Endodermal cell (in vitro differentiated cells): ENCODE data around the gene IL10RB. TPM values are rescaled to one million over a fixed set of nuclear protein-coding genes. Genes with fewer than 3 reads are reported as not detected.

Experiments
- DNase-seq: peaks from one replicate; pipeline ENCODE4 v3.0.0-alpha.2; 2017
- H3K27ac ChIP-seq: 2 replicates; pipeline ENCODE4 v1.5.1; 2013; ENCODE audit warnings: mild to moderate bottlenecking, low read depth, low read length, moderate library complexity
- H3K27me3 ChIP-seq: 2 replicates; pipeline ENCODE4 v1.6.1; 2013; ENCODE audit warnings: mild to moderate bottlenecking, low read length, moderate library complexity; ENCODE audit not compliant: insufficient read depth, control insufficient read depth, poor library complexity, severe bottlenecking
- H3K36me3 ChIP-seq: 2 replicates; pipeline ENCODE4 v1.7.0; 2013; ENCODE audit warnings: mild to moderate bottlenecking, low read length, moderate library complexity; ENCODE audit not compliant: control insufficient read depth, insufficient read depth
- H3K4me1 ChIP-seq: one replicate; pipeline ENCODE4 v1.7.0; 2013; ENCODE audit warnings: low read length; ENCODE audit not compliant: control insufficient read depth, insufficient read depth
- H3K4me3 ChIP-seq: 2 replicates; pipeline ENCODE4 v1.5.1; 2013; ENCODE audit warnings: mild to moderate bottlenecking, low read length, moderate library complexity
- H3K9ac ChIP-seq: 2 replicates; pipeline ENCODE4 v1.6.1; 2013; ENCODE audit warnings: mild to moderate bottlenecking, low read length, moderate library complexity; ENCODE audit not compliant: poor library complexity, severe bottlenecking; ENCODE audit errors: extremely low read depth
- H3K9me3 ChIP-seq: 2 replicates; pipeline ENCODE4 v1.6.1; 2013; ENCODE audit warnings: mild to moderate bottlenecking, low read length, moderate library complexity; ENCODE audit not compliant: control insufficient read depth
- H3K27ac Mint-ChIP-seq: 2 replicates; pipeline ENCODE4 v1.8.0; 2020; ENCODE audit warnings: mixed read lengths
- H3K27me3 Mint-ChIP-seq: 2 replicates; pipeline ENCODE4 v1.8.0; 2021; ENCODE audit warnings: mild to moderate bottlenecking, mixed read lengths; ENCODE audit not compliant: insufficient read depth
- H3K36me3 Mint-ChIP-seq: 2 replicates; pipeline ENCODE4 v1.8.0; 2020; ENCODE audit warnings: low read depth, mixed read lengths
- H3K4me1 Mint-ChIP-seq: 2 replicates; pipeline ENCODE4 v1.8.0; 2020; ENCODE audit warnings: mixed read lengths
- H3K4me3 Mint-ChIP-seq: 2 replicates; pipeline ENCODE4 v1.8.0; 2020; ENCODE audit warnings: mild to moderate bottlenecking, moderate library complexity, mixed read lengths
- H3K9me3 Mint-ChIP-seq: 2 replicates; pipeline ENCODE4 v1.8.0; 2020; ENCODE audit warnings: mild to moderate bottlenecking, mixed read lengths
- CTCF ChIP-seq: fragments of 200-600 bp; sonication (generic); conservative IDR thresholded peaks from 2 replicates; pipeline ENCODE4 v1.5.0; 2021; ENCODE audit warnings: antibody characterized with exemption, mild to moderate bottlenecking
- WGBS, 2 experiments: methylation state at CpG; one replicate each; pipeline versions ENCODE4 v1.1.5 to v1.1.7; 2013; ENCODE audit warnings: missing lambda C conversion rate in 2 of 2, mixed read lengths in 1 of 2; ENCODE audit not compliant: insufficient coverage in 1 of 2, insufficient read length in 1 of 2; 5-methylcytosine and 5-hydroxymethylcytosine counted together
- total RNA-seq, 2 donors: library from RNA; stranded (reverse); fragmentation: NEBNext Ultra II Directional in 1 of 2; extraction: Animal tissue kit (Norgen Biotek cat#: 25700) in 1 of 2; gene quantifications; 2 replicates in 1 of 2; 3 replicates in 1 of 2; pipeline ENCODE4 v1.2.1, GENCODE V29; 2021

Gene IL10RB
- total RNA-seq, 2 donors from 2014 or later, result 4.1 to 5.3 TPM

- H3K4me3 Mint-ChIP-seq, result no peak overlapping the region
- Histone ChIP-seq H3K9ac (no peak overlapping the region), H3K4me3 (no peak overlapping the region), H3K36me3 (no peaks in the 10 kb centered on the region), H3K27ac (no peak overlapping the region), H3K27me3 (no peaks in the 10 kb centered on the region), H3K4me1 (no peaks in the 10 kb centered on the region), H3K9me3 (peaks cover 6% of the 10 kb centered on the region)
- TF ChIP-seq CTCF, result no peak
- H3K36me3 Mint-ChIP-seq, result no peaks in the 10 kb centered on the region
- H3K27me3 Mint-ChIP-seq, result peaks cover 7% of the 10 kb centered on the region
- 86% methylated on average over 2 of the region's 3 CpGs; no CpG with 5 or more reads in 1 of the 2 experiments for WGBS, 2 experiments
- no peak for DNase-seq
- no peak overlapping the region for H3K27ac Mint-ChIP-seq
- H3K9me3 Mint-ChIP-seq, result peaks cover 2% of the 10 kb centered on the region
- no peaks in the 10 kb centered on the region for H3K4me1 Mint-ChIP-seq
Measured at GRCh38 chr21:33312121-33312520, 46.0 kb downstream of the IL10RB start.

DNA sequence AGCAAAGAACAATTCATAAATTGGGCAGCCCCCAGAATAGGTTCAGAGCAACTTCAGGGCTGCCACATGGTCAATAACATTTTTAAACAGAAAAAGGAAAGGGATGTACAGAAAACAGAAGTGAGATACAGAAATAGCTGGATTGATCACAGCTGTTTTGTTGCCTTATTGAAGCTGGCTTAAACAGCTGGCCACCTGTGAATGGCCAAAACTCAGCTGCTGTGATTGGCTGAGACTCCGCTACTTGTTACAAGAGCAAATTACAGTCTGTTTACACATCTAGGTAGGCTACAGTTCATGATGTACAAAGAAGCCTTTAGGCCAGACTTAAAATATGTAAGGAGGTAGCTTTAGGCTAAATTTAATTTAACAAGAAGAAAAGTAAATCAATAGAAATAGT lies 47.0 kb downstream of the IL10RB start:
- no peaks in the 10 kb centered on the region for H3K4me1 Mint-ChIP-seq
- peaks cover 7% of the 10 kb centered on the region for H3K27me3 Mint-ChIP-seq
- no peaks in the 10 kb centered on the region for H3K4me1 ChIP-seq
- no peak overlapping the region for H3K4me3 ChIP-seq
- no peak overlapping the region for H3K27ac Mint-ChIP-seq
- H3K9ac ChIP-seq, result no peak overlapping the region
- H3K36me3 ChIP-seq, result no peaks in the 10 kb centered on the region
- H3K9me3 ChIP-seq, result peaks cover 6% of the 10 kb centered on the region
- no peak for DNase-seq
- H3K9me3 Mint-ChIP-seq, result peaks cover 2% of the 10 kb centered on the region
- H3K36me3 Mint-ChIP-seq, result no peaks in the 10 kb centered on the region
- H3K27me3 ChIP-seq, result no peaks in the 10 kb centered on the region
- 94 to 100% methylated on average over 1 of the region's 1 CpG for WGBS, 2 experiments
- TF ChIP-seq CTCF, result no peak
- H3K27ac ChIP-seq, result no peak overlapping the region
- no peak overlapping the region for H3K4me3 Mint-ChIP-seq

DNA sequence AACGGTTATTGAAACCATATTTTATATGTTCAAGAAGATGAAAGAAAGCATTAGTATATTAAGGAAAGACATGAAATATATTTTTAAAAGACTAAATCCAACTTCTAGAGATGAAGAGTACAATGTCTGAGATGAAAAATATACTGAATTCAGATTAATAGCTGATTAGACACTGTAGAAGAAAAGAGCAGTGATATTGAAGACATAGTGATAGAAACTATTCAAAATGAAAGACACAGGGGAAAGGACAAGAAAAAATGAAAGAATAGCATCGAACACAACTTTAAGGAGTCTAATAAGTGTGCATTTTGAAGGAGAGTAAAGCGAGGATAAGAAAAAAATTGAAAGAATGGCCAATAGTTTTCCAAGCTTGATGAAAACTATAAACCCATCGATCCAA lies 47.4 kb downstream of the IL10RB start:
- no peak overlapping the region for H3K4me3 Mint-ChIP-seq
- H3K36me3 ChIP-seq, result no peaks in the 10 kb centered on the region
- WGBS, 2 experiments, result 91 to 93% methylated on average over 3 to 4 of the region's 4 CpGs
- TF ChIP-seq CTCF, result no peak
- no peak overlapping the region for H3K9ac ChIP-seq
- H3K4me3 ChIP-seq, result no peak overlapping the region
- H3K36me3 Mint-ChIP-seq, result no peaks in the 10 kb centered on the region
- H3K4me1 Mint-ChIP-seq, result no peaks in the 10 kb centered on the region
- DNase-seq, result no peak
- peaks cover 2% of the 10 kb centered on the region for H3K9me3 Mint-ChIP-seq
- peaks cover 6% of the 10 kb centered on the region for H3K9me3 ChIP-seq
- H3K27ac Mint-ChIP-seq, result no peak overlapping the region
- no peaks in the 10 kb centered on the region for H3K27me3 ChIP-seq
- no peaks in the 10 kb centered on the region for H3K4me1 ChIP-seq
- H3K27me3 Mint-ChIP-seq, result peaks cover 9% of the 10 kb centered on the region
- no peak overlapping the region for H3K27ac ChIP-seq
